Neural progenitor cell (in vitro differentiated cells): ENCODE results near the gene TMC8.

Experiments used
- CTCF ChIP-seq: fragments of 200-600 bp; sonication (generic); IDR thresholded peaks from 2 replicates; pipeline ENCODE4 v1.5.1; 2017; ENCODE audit warnings: antibody characterized with exemption, mild to moderate bottlenecking
- EZH2 ChIP-seq: fragments of 200-600 bp; sonication (generic); IDR thresholded peaks from 2 replicates; pipeline ENCODE4 v1.6.1; 2017; ENCODE audit warnings: antibody characterized with exemption, mild to moderate bottlenecking, moderate library complexity
- EZH2phosphoT487 ChIP-seq: fragments of 200-600 bp; sonication (generic); IDR thresholded peaks from 2 replicates; pipeline ENCODE4 v1.6.1; 2017; ENCODE audit warnings: antibody characterized with exemption

- no peak for TF ChIP-seq CTCF
- TF ChIP-seq EZH2, result no peak
- TF ChIP-seq EZH2phosphoT487, result no peak
These were observed 17.9 kb downstream of the TMC8 start for GRCh38 chr17:78148286-78149016.
